Measurements from ENCODE around the gene IGSF9B.

IGSF9B gene

GRCh38 chr11:133896642-133897330, 60.0 kb downstream of the IGSF9B start:
- DNase-seq, result no peak

GRCh38 chr11:133896028-133896427, 60.7 kb downstream of the IGSF9B start:
- no peak for DNase-seq

- no peak for DNase-seq
Observed at GRCh38 chr11:133895551-133895950, 61.2 kb downstream of the IGSF9B start.

- DNase-seq, result no peak
Observed at GRCh38 chr11:133895061-133895479, 61.7 kb downstream of the IGSF9B start.

GRCh38 chr11:133893381-133893780, 63.4 kb downstream of the IGSF9B start:
- no peak for DNase-seq

GRCh38 chr11:133892584-133893380, 64.0 kb downstream of the IGSF9B start:
- DNase-seq, result no peak

GRCh38 chr11:133892126-133892525, 64.6 kb downstream of the IGSF9B start:
- DNase-seq, result no peak

- DNase-seq, result no peak
Observed at GRCh38 chr11:133889893-133890292, 66.9 kb downstream of the IGSF9B start.

- no peak for DNase-seq
Observed at GRCh38 chr11:133889188-133889587, 67.6 kb downstream of the IGSF9B start.

- DNase-seq, result no peak
Observed at GRCh38 chr11:133887692-133888332, 69.0 kb downstream of the IGSF9B start.

- DNase-seq, result no peak
Observed at GRCh38 chr11:133886029-133886428, 70.7 kb downstream of the IGSF9B start.

- DNase-seq, result no peak
Observed at GRCh38 chr11:133872160-133872559, 84.6 kb downstream of the IGSF9B start.

- DNase-seq, result no peak
Observed at GRCh38 chr11:133867456-133867855, 89.3 kb downstream of the IGSF9B start.

GRCh38 chr11:133865466-133865865, 91.3 kb downstream of the IGSF9B start:
- DNase-seq, result no peak

GRCh38 chr11:133864756-133865155, 92.0 kb downstream of the IGSF9B start:
- no peak for DNase-seq

- DNase-seq, result no peak
Observed at GRCh38 chr11:133860151-133860550, 96.6 kb downstream of the IGSF9B start.
